HG03571 (cell line): ENCODE results near the gene NUCB2.

ENCODE experiments used
- ATAC-seq: cut with Tn5 transposase; IDR thresholded peaks from one replicate; pipeline ENCODE4 v1.9.1; 2021; ENCODE audit not compliant: unreplicated experiment

Gene NUCB2

GRCh38 chr11:17331669-17332068 lies 55.1 kb downstream of the NUCB2 start:
- ATAC-seq = no peak

DNA sequence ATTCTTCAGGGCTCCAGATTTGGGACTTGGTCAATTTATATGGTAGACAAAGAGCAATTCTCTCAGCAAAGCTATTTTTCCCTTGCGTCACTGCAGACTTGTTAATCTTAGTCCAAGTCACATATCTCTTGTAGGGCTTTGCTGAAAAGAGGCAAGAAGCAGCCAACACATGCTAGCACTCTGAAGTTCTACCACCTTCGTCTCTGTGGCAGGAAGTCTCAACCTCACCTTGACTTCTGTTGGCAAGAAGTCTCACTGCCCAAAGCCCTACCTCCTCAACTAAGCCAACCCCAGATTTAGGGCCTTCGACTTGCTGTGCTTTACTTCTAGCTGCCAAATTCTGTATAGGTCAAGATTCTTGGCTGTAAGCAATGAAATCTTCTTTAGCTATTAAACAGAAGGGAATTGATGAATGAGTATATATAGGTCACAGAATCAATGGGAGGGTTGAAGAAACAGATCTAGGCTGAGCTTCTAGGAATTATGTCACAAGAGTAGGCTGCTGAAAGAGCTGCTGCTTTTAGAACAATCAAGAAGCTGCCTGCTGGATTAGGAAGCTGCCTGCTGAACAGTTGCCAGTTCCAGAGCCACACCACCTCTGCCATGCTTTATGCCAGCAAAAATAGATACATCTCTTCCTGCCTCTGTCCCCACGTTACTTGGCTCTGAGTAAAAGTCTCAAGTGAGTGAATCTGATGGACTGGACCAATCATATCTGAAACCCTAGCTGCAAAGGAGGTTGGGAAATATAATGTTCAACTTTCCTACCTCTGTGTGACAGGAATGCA lies 57.5 kb downstream of the NUCB2 start:
- ATAC-seq = no peak

GRCh38 chr11:17343257-17343656 lies 66.7 kb downstream of the NUCB2 start:
- no peak for ATAC-seq

DNA sequence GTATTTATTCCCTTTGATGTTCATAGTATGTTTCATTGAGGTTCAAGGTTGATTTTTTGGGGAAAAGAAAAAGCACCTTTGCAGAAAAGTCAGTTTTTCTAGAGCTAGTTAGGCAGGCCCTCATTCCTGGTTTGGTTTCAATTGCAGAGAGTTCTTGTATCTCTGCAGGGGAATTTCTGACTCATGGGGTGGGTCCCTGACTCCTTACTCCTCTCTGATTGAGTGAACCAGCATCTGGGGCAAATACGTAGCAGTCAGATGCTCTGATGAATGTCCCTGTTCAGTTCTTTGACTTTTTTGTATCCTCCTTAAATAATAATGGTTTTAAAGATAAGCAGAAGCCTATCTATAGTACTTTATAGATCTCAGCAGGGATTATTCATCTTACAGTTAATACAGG lies 67.4 kb downstream of the NUCB2 start:
- ATAC-seq = no peak

DNA sequence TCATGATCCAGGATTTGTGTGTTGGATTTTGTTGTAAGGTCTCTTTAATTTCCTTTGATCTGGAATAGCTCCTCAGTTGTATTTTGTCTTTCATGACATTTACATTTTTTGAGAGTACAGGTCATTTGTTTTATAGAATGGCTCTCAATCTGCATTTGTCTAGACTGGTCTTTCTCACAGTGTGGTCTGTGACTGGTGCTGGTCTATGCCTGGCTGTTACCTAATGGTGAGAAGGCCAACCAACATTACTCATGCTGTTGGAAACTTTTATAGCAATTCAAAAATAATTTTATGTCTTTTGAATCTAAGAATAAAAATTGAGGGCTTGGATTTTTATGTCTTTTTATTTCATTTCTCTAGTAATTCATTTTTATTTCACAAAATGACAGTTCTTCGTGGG lies 71.1 kb downstream of the NUCB2 start:
- ATAC-seq = no peak

GRCh38 chr11:17350455-17351171 lies 74.1 kb downstream of the NUCB2 start:
- no peak for ATAC-seq

GRCh38 chr11:17351172-17351509 lies 74.6 kb downstream of the NUCB2 start:
- ATAC-seq = no peak

DNA sequence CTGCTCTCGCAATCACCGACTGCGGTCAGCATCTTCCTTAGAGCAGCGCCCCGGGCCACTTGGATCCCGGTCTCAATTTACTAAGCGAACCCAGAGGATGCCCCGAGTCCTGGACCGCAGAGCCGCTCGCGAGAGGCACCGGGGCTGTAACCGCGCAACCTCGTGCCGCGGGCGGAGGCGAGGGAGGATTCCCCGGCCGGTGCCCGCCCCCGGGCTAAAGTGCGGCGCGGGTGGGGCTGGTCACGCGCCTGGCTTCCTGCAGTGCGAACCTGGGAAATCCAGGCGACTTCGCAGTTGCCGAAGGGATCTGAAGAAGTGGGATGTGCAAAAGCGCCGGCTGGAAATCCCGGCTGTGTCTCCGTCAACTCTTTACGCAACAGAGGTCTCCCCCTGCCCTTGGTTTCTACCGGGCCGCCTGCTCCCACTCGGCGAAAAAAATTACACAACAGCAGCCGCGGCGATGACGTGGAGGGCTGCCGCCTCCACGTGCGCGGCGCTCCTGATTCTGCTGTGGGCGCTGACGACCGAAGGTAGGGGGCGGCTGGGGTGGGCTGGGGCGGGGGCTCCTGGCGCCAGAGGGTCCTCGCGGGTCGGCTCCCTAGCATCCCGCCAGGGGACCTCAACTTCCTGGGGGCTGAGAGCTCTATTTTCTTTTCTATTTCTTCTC lies 75.1 kb downstream of the NUCB2 start, which contains the start of gene NCR3LG1:
Gene NCR3LG1 (plus strand): TSS at position 291 of the 667 bp plus-strand sequence. CDS start 170 bp downstream, at position 461.
- ATAC-seq = no peak

DNA sequence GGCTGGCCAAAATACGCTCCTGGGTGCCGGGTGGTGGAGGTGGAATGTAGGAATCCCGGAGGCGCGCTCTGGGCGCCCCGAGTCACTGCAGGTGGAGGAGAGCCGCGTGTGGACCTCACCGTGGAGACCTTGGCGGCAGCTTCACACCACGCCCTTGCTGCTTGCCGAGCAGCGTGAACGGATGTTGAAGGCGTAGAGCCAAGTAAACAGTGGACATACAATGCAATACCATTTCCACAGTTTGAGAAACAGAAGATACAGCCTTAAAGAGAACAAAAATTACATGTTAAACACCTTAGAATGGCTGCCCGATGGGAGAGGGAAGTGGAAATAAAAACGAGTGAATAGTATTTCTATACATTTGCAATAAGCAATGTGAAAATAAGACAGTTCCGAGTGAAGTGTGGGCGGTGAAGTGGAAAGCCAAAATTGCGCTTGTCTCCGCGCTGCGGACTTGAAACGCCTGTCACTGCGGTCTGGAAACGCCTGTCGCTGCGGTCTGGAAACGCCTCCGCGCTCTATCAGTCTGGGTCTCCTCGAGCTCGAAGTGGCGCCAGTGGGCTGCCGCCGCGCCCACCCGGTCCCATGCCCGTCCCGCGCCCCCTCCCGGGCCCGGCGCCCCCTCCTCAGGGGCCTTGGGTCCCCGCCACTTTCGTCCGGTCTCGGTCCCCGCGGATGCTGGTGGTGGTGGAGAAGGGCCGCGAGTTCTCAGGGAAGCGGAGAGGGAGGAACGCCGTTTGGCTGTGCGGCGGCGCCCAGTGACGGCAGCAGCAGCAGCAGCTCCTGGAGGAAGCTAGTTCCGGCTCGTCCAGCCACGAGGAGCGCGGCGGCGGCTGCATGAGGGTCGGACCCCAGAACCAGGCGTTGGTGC lies 76.6 kb downstream of the NUCB2 start:
- ATAC-seq = peak; percentile 39

DNA sequence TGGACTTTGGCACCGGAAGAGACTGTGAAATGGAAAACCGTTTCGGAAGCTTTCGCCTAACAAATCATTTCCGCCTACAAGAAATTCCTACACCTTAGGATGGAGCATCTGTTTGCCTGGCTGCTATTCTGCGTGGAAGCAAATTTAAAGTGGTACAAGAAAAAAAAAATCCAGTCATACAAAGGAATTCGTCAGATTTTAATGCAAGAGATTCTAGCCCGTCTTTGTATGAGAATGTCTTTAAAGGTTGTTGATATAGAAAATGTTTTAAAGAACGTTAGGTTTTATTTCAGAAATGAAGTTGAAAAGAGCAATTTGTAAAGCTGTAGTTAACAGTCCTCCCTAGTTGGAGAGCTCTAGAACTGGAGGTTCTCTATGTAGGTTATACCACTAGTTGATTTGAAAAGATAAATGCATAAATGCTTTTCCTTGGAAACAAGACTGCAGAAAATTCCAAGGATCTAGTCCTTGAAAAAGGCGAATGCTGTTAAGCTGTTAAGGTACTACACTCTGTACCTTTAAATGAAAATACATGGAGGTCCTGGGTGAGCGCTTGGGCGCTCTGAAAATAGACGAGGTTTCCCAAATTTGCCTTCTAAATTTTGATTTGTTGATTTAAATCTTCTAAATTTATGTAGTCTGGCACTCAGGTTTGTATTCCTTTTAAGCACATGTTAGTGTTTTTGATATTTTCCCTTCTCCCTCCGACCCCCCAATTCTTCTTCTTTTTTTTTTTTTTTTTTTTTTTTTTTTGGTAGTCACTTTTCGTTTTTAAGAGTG lies 77.5 kb downstream of the NUCB2 start:
- no peak for ATAC-seq

- no peak for ATAC-seq
Observed at GRCh38 chr11:17354601-17354991, 78.1 kb downstream of the NUCB2 start.

- no peak for ATAC-seq
Observed at GRCh38 chr11:17366495-17366894, 90.0 kb downstream of the NUCB2 start.

GRCh38 chr11:17368551-17368950 lies 92.0 kb downstream of the NUCB2 start:
- no peak for ATAC-seq

DNA sequence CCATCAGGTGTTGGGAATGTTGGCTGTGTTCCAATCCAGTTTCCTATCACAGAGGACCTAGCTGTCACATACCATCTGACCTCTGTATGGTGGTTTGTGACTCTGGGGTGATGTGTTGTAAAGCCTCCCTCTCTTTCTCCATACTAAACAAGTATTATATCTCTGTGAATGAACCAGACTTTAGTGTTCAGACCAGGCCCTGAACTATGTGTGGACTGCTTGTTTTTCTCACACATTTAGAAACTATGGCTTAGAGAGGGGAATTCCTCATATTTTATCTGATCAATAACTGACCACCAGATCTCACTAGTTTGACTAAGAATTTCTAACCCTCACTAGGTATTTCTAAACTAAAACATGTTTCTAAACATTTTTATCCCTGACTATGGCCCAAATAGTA lies 92.6 kb downstream of the NUCB2 start:
- no peak for ATAC-seq

GRCh38 chr11:17369684-17370243 lies 93.2 kb downstream of the NUCB2 start:
- ATAC-seq = no peak

DNA sequence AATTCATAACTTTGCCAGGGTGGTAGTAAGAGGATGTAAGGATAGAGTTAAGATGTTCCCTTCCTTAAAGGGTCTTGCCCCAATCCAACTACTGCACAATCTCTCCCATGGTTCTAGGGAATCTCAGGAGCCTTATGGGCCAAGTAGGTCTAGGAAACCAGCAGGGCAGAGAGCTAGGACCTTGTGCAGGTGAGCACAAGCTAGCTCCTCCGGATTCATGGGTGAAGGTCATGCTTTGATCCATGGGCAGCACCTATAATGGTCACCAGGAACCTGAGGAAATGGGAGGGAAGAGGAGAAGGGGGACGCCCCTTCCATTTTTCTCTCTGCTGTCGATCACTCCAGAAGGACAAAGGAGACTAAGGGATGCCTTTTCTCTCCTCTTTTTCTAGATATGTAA lies 95.1 kb downstream of the NUCB2 start:
- ATAC-seq = no peak

DNA sequence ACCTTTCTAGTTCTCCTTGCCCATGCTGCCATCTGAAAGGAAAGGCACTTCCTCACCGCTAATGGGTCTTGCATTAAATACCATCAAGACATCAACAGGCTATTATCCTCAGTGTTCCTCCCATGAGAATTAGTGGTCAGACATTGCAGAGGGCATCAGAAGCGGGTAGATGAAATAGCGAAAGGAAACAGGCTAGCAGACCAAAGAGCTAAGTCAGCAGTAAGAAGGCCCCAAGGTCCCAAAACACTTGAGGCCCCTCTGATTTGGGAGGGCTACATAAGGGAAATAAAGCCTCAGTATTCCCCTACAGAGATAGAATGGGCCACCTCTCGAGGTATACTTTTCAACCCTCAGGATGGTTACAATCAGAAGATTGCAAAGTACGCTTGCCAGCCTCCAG lies 99.0 kb downstream of the NUCB2 start:
- no peak for ATAC-seq

DNA sequence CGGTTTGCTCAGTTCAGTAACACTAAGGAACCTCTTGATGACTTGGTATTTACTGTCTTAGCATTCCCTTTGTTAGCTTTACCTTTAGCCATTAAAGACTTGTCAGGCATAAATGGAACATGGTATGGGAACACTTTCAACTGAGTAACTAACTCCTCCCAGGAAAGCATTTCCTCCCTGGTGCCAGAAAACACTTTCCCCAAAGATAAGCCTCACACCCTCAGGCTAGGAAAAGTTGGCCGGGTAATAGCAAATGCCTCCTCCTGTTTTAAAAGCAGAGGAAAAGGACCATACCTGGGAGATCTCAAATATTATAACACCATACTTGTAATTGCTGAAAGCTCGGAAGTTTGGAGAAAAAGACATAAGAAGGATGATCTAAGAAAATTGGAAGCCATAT lies 100.0 kb downstream of the NUCB2 start:
- no peak for ATAC-seq

DNA sequence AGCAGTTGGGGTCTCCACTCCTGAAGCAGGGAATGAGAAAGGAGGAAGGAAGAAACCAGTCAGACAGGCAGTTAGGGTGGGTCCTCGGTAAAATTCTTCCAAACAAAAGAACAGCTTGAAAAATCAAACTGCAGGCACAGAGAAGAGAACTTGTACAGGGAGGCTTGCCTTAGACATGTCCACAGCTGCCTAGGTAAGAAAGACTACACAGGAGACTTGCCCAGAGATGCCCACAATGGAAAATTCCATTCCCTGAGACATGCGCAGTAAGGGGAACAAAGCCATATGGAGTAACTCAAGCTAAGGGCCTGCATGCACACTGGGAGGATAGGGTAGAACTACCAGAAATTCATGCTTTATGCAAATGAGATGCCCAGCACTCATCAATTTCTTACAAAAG lies 102.1 kb downstream of the NUCB2 start:
- ATAC-seq = no peak
